ENCODE data around the gene BBX. TPM values are rescaled to one million over a fixed set of nuclear protein-coding genes. Genes with fewer than 3 reads are reported as not detected.

The BBX gene
- total RNA-seq, result 10 to 100 TPM; 24.2 to 68.7 (median 38.0) TPM

- under 1% methylated on average over 27 of the region's 42 CpGs for WGBS
- peak within 1 kb of the TSS; percentile 87 for H3K27ac ChIP-seq
- H3K27me3 ChIP-seq, result no peaks in the 10 kb centered on the region
- H3K9me3 ChIP-seq, result no peaks in the 10 kb centered on the region
- peaks cover 14% of the 10 kb centered on the region for H3K4me1 ChIP-seq
- TF ChIP-seq EP300 (IDR thresholded peaks at IDR 0.05) (no peak), POLR2AphosphoS5 (IDR thresholded peaks at IDR 0.05) (peak in 1 of 3 donors; percentile 49), POLR2A (IDR thresholded peaks at IDR 0.05) (peak in 1 of 2 donors; percentile 28)
- TF ChIP-seq, protein P1, sequence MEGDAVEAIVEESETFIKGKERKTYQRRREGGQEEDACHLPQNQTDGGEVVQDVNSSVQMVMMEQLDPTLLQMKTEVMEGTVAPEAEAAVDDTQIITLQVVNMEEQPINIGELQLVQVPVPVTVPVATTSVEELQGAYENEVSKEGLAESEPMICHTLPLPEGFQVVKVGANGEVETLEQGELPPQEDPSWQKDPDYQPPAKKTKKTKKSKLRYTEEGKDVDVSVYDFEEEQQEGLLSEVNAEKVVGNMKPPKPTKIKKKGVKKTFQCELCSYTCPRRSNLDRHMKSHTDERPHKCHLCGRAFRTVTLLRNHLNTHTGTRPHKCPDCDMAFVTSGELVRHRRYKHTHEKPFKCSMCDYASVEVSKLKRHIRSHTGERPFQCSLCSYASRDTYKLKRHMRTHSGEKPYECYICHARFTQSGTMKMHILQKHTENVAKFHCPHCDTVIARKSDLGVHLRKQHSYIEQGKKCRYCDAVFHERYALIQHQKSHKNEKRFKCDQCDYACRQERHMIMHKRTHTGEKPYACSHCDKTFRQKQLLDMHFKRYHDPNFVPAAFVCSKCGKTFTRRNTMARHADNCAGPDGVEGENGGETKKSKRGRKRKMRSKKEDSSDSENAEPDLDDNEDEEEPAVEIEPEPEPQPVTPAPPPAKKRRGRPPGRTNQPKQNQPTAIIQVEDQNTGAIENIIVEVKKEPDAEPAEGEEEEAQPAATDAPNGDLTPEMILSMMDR (IDR thresholded peaks at IDR 0.05), result no peak
- H3K36me3 ChIP-seq, result no peaks in the 10 kb centered on the region
- peak within 1 kb of the TSS; percentile 93 for H3K4me3 ChIP-seq
- peak; percentile 94 to 95 for DNase-seq (ENCODE audit: low spot score in 2 of 2)
Observed at GRCh38 chr3:107522510-107523288, at the start of gene BBX. TSS of gene BBX (plus strand) at chr3:107522962. CDS start at chr3:107710461, 187,499 bp downstream.

- Histone ChIP-seq H3K27me3 (no peaks in the 10 kb centered on the region), H3K4me1 (no peaks in the 10 kb centered on the region), H3K9me3 (no peaks in the 10 kb centered on the region), H3K27ac (no peak overlapping the region), H3K36me3 (no peaks in the 10 kb centered on the region), H3K4me3 (no peak overlapping the region)
- TF ChIP-seq EP300 (IDR thresholded peaks at IDR 0.05), result no peak
- TF ChIP-seq POLR2AphosphoS5 (IDR thresholded peaks at IDR 0.05), result no peak
- TF ChIP-seq POLR2A (IDR thresholded peaks at IDR 0.05), result no peak
- TF ChIP-seq, protein P1 (IDR thresholded peaks at IDR 0.05), result no peak
- no peak for DNase-seq (ENCODE audit: low spot score in 2 of 2)
Observed at GRCh38 chr3:107476462-107476861, 46.3 kb upstream of the BBX start.

GRCh38 chr3:107487490-107487889 lies 35.3 kb upstream of the BBX start:
- H3K27ac ChIP-seq, result no peak overlapping the region
- 95% methylated on average over 2 of the region's 2 CpGs for WGBS
- no peaks in the 10 kb centered on the region for H3K4me1 ChIP-seq
- H3K9me3 ChIP-seq, result no peaks in the 10 kb centered on the region
- TF ChIP-seq POLR2A (IDR thresholded peaks at IDR 0.05), result no peak
- no peak for TF ChIP-seq POLR2AphosphoS5 (IDR thresholded peaks at IDR 0.05)
- TF ChIP-seq EP300 (IDR thresholded peaks at IDR 0.05), result no peak
- TF ChIP-seq, protein P1 (IDR thresholded peaks at IDR 0.05), result no peak
- H3K27me3 ChIP-seq, result no peaks in the 10 kb centered on the region
- H3K4me3 ChIP-seq, result no peak overlapping the region
- DNase-seq (ENCODE audit: low spot score in 2 of 2), result no peak
- no peaks in the 10 kb centered on the region for H3K36me3 ChIP-seq

DNA sequence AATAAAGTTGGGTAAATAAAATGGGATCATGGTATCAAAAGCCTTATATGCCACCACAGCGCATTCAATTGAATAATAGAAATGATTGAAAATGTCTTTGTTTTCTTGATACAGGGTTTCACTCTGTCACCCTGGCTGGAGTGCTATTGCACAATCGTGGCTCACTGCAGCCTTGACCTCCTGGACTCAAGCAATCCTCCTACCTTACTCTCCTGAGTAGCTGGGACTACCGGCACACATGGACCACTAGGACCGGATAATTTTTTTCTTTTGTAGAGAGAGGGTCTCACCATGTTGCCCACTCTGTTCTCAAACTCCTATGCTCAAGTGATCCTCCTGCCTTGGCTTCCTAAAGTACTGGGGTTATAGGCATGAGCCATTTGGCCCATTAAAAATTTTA lies 33.8 kb upstream of the BBX start:
- Histone ChIP-seq H3K36me3 (no peaks in the 10 kb centered on the region), H3K27me3 (no peaks in the 10 kb centered on the region), H3K4me3 (no peak overlapping the region), H3K4me1 (no peaks in the 10 kb centered on the region), H3K27ac (no peak overlapping the region), H3K9me3 (no peaks in the 10 kb centered on the region)
- no peak for DNase-seq (ENCODE audit: low spot score in 2 of 2)
- TF ChIP-seq, protein P1 (IDR thresholded peaks at IDR 0.05), result no peak
- TF ChIP-seq POLR2A (IDR thresholded peaks at IDR 0.05) (no peak), EP300 (IDR thresholded peaks at IDR 0.05) (no peak)
- 91% methylated on average over 4 of the region's 4 CpGs for WGBS

DNA sequence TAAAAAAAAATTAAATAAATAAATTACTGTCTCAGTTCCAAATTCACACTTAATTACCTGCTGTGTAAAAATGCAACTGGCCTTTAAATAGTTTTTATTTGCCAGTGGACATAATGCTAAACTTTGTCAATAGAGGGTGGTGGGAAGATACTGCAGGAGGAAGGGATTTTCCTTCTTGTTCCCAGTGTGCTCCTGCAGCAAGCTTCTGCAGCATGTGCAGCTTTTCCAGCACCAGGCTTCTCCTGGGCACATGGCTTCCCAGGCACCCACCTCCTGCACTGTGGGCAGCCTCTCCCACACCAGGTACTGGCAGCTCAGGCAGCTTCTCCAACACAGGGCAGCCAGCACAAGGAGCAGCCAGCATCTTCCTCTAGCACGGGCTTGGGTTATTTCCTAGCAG lies 29.6 kb upstream of the BBX start:
- 63% methylated on average over 1 of the region's 1 CpG for WGBS
- Histone ChIP-seq H3K9me3 (no peaks in the 10 kb centered on the region), H3K27ac (no peak overlapping the region), H3K4me1 (no peaks in the 10 kb centered on the region), H3K36me3 (no peaks in the 10 kb centered on the region), H3K4me3 (no peak overlapping the region), H3K27me3 (no peaks in the 10 kb centered on the region)
- DNase-seq (ENCODE audit: low spot score in 2 of 2), result no peak
- TF ChIP-seq EP300 (IDR thresholded peaks at IDR 0.05) (no peak), POLR2A (IDR thresholded peaks at IDR 0.05) (no peak), POLR2AphosphoS5 (IDR thresholded peaks at IDR 0.05) (no peak)
- TF ChIP-seq, protein P1 (IDR thresholded peaks at IDR 0.05), result no peak
